Esophagus muscularis mucosa (tissue), 3 donors: ENCODE data around the gene IFFO2.

Experiments used
- CTCF ChIP-seq, 3 experiments: fragments of 200-600 bp in 2 of 3; fragments of 450-650 bp in 1 of 3; sonication (generic) in 2 of 3; IDR thresholded peaks; one replicate each; pipeline ENCODE4 v1.5.1; 2017 to 2019; ENCODE audit warnings: antibody characterized with exemption in 3 of 3, mild to moderate bottlenecking in 2 of 3, moderate library complexity in 1 of 3
- POLR2A ChIP-seq: fragments of 450-650 bp; IDR thresholded peaks from one replicate; pipeline ENCODE4 v1.6.1; 2017; ENCODE audit warnings: antibody characterized with exemption, moderate library complexity, mild to moderate bottlenecking, low read depth

GRCh38 chr1:18951818-18952391 lies 4.6 kb downstream of the IFFO2 start:
- TF ChIP-seq POLR2A (no peak), CTCF (IDR thresholded peaks at IDR 0.05) (no peak)
